ENCODE results near the gene MEGF11.

DNA sequence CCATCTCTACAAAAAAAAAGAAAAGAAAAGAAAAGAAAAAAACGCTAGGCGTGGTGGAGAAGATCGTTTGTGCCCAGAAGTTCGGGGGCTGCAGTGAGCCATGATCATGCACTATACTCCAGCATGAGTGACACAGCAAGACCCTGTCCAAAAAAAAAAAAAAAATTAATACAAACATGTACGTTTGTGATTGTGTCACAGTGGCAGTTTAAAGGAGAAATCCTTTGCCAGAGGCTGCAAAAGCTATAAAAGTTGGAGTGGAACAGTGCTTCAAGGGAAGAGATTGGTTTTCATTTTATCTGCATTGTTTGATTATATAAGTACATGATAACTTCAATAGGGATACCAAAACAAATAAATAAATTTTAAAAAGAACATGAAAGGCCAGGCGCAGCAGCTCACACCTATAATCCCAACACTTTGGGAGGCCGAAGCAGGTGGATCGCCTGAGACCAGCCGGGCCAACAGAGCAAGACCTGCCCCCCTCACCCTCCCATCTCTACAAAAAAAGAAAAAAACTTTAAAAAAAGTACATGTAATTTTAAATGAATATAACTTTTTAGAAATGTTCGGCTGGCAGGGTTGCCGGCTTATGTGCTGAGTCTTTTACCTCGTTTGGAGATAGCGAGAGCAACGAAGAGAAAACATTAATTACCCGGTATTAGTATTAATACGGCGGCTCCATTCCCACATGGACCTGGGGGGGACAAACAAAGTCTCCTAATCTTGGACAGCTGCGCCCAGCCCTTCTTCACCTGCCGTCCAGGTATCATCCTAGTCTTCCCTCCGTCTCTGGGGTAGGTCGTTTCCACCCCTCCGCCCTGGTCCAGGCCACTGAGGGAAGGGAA is 39.2 kb upstream of the MEGF11 start:
- TF ChIP-seq ZNF384 (IDR thresholded peaks at IDR 0.05) = peak; percentile 70
- TF ChIP-seq, protein P1, sequence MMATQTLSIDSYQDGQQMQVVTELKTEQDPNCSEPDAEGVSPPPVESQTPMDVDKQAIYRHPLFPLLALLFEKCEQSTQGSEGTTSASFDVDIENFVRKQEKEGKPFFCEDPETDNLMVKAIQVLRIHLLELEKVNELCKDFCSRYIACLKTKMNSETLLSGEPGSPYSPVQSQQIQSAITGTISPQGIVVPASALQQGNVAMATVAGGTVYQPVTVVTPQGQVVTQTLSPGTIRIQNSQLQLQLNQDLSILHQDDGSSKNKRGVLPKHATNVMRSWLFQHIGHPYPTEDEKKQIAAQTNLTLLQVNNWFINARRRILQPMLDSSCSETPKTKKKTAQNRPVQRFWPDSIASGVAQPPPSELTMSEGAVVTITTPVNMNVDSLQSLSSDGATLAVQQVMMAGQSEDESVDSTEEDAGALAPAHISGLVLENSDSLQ (IDR thresholded peaks at IDR 0.05) = peak; percentile 64
- no peak for TF ChIP-seq BHLHE40 (IDR thresholded peaks at IDR 0.05; ENCODE audit: borderline replicate concordance)
- no peak for TF ChIP-seq NFRKB (IDR thresholded peaks at IDR 0.05)
- TF ChIP-seq ARNT (IDR thresholded peaks at IDR 0.05) = no peak
- TF ChIP-seq SUZ12 (IDR thresholded peaks at IDR 0.05) = no peak
- no peak for TF ChIP-seq FOXM1 (IDR thresholded peaks at IDR 0.05; ENCODE audit: borderline replicate concordance)
- TF ChIP-seq ELF4 (IDR thresholded peaks at IDR 0.05) = no peak
- TF ChIP-seq SP1 (IDR thresholded peaks at IDR 0.05) = no peak
